OCI-LY7 (cell line): ENCODE data around the gene LGI4. TPM values are rescaled to one million over a fixed set of nuclear protein-coding genes. Genes with fewer than 3 reads are reported as not detected.

Experiments used
- BruUV-seq: library from RNA; stranded (reverse); fragments of 400-500 nt; replicated peaks from 2 replicates; lab custom pipeline; 2021; lab: Mats Ljungman, UMichigan
- CTCF ChIA-PET: fragments of 300-600 bp; sonication (Branson Sonifier 250); formaldehyde crosslinking; loops from one replicate; lab custom pipeline; 2022; ENCODE audit warnings: antibody characterized with exemption; ENCODE audit not compliant: unreplicated experiment; lab: Charles Lee
- POLR2A ChIA-PET: fragments of 300-600 bp; sonication (Branson Sonifier 250); formaldehyde crosslinking; loops from one replicate; lab custom pipeline; 2022; ENCODE audit warnings: antibody characterized with exemption; lab: Charles Lee
- DNase-seq: peaks from one replicate; pipeline ENCODE4 v3.0.0-alpha.2; 2015; ENCODE audit warnings: low spot score
- H2AFZ ChIP-seq: fragments of 200-600 bp; sonication (generic), shearing (Covaris generic); 2 replicates; pipeline ENCODE4 v1.6.1; 2014; ENCODE audit warnings: mild to moderate bottlenecking, antibody characterized with exemption, low read length, moderate library complexity
- H3K27ac ChIP-seq: fragments of 200-600 bp; sonication (generic); 2 replicates; pipeline ENCODE4 v1.5.1; 2014; ENCODE audit warnings: mixed run types, low read depth, mild to moderate bottlenecking, moderate library complexity, low read length, inconsistent platforms; ENCODE audit not compliant: poor library complexity, severe bottlenecking
- H3K36me3 ChIP-seq: fragments of 200-600 bp; sonication (generic); 2 replicates; pipeline ENCODE4 v1.6.1; 2014; ENCODE audit warnings: mild to moderate bottlenecking, antibody characterized with exemption, low read length, moderate library complexity, mixed read lengths; ENCODE audit not compliant: insufficient read depth
- H3K4me1 ChIP-seq: fragments of 200-600 bp; sonication (generic); 2 replicates; pipeline ENCODE4 v1.5.1; 2014; ENCODE audit warnings: mild to moderate bottlenecking, low read length; ENCODE audit not compliant: insufficient read depth, poor library complexity, severe bottlenecking
- H3K4me2 ChIP-seq: fragments of 200-600 bp; sonication (generic); 2 replicates; pipeline ENCODE4 v1.6.1; 2014; ENCODE audit warnings: mild to moderate bottlenecking, low read length
- H3K4me3 ChIP-seq: fragments of 200-600 bp; sonication (generic); 2 replicates; pipeline ENCODE4 v1.5.1; 2014; ENCODE audit warnings: mild to moderate bottlenecking, low read depth, low read length; ENCODE audit not compliant: poor library complexity, severe bottlenecking
- H3K79me2 ChIP-seq: fragments of 200-600 bp; sonication (generic); 2 replicates; pipeline ENCODE4 v1.6.1; 2016; ENCODE audit warnings: low read depth, mild to moderate bottlenecking, low read length, moderate library complexity, mixed read lengths; ENCODE audit not compliant: insufficient read depth
- H3K9me2 ChIP-seq: fragments of 200-600 bp; sonication (generic); 2 replicates; pipeline ENCODE4 v1.6.1; 2016; ENCODE audit warnings: mild to moderate bottlenecking, low read length, mixed read lengths; ENCODE audit not compliant: insufficient read depth
- H3K9me3 ChIP-seq: fragments of 200-600 bp; sonication (generic); 2 replicates; pipeline ENCODE4 v1.6.1; 2014; ENCODE audit warnings: mild to moderate bottlenecking, mixed run types, low read length, mixed read lengths
- H4K20me1 ChIP-seq: fragments of 200-600 bp; sonication (generic); 2 replicates; pipeline ENCODE4 v1.6.1; 2014; ENCODE audit warnings: mild to moderate bottlenecking, antibody characterized with exemption, low read length, moderate library complexity, mixed read lengths; ENCODE audit not compliant: insufficient read depth
- EZH2phosphoT487 ChIP-seq: fragments of 200-600 bp; sonication (generic); IDR thresholded peaks from 2 replicates; pipeline ENCODE4 v1.6.1; 2018; ENCODE audit warnings: low read depth, borderline replicate concordance, mild to moderate bottlenecking, mixed run types, antibody characterized with exemption, low read length, moderate library complexity, mixed read lengths
- intact Hi-C: fragments of 100-400 bp; cut with micrococcal nuclease; formaldehyde crosslinking; loops from one replicate; pipeline ENCODE4 v1.10.0; 2022; ENCODE audit not compliant: unreplicated experiment
- total RNA-seq, 2 experiments: library from RNA; depleted of rRNA in 1 of 2; stranded (reverse); fragments of >200 nt in 1 of 2; shearing (Covaris generic) in 1 of 2; gene quantifications; 2 replicates each; pipeline ENCODE4 v1.2.3, GENCODE V29; 2014 to 2022
- TF ChIP-seq, protein P1 (sequence below): fragments of 200-600 bp; sonication (generic); conservative IDR thresholded peaks from 2 replicates; pipeline ENCODE4 v1.5.1; 2014; ENCODE audit warnings: mild to moderate bottlenecking, antibody characterized with exemption, low read length, moderate library complexity, mixed read lengths

LGI4 gene
- total RNA-seq, 2 experiments from 2014 or later = 0.28 to 5.9 TPM

DNA sequence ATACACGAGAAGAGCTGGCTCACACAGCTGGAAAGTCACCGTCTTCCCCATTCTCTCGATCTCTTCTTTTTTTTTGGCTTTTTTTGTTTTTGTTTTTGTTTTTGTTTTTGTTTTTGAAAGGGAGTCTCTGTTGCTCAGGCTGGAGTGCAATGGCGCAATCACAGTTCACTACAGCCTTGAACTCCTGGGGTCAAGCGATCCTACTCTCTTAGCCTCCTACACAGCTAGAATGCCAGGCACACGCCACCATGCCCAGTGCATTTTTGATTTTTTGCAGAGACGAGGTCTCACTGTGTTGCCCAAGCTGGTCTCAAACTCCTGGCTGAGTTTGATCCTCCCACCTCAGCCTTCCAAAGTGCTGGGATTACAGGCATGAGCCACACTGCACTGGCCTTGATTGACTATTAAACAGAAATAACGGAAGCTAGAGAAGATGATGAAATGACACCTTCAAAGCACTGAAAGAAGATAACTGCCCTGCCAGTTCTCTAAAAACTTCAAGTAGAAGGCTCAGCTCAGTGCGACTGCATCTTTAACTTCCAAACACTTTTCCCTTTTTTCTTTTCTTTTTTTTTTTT lies 15.2 kb downstream of the LGI4 start:
- POLR2A ChIA-PET = no interaction called here
- intact Hi-C loops = no loop called here
- Histone ChIP-seq H3K9me2 (no peaks in the 10 kb centered on the region), H3K4me1 (peaks cover 7% of the 10 kb centered on the region), H3K79me2 (no peaks in the 10 kb centered on the region), H2AFZ (no peak overlapping the region), H4K20me1 (no peaks in the 10 kb centered on the region), H3K4me2 (no peak overlapping the region), H3K4me3 (no peak overlapping the region), H3K27ac (no peak overlapping the region), H3K9me3 (no peaks in the 10 kb centered on the region), H3K36me3 (no peaks in the 10 kb centered on the region)
- BruUV-seq = no TSS peak
- no peak for DNase-seq
- no peak for TF ChIP-seq EZH2phosphoT487
- TF ChIP-seq, protein P1, sequence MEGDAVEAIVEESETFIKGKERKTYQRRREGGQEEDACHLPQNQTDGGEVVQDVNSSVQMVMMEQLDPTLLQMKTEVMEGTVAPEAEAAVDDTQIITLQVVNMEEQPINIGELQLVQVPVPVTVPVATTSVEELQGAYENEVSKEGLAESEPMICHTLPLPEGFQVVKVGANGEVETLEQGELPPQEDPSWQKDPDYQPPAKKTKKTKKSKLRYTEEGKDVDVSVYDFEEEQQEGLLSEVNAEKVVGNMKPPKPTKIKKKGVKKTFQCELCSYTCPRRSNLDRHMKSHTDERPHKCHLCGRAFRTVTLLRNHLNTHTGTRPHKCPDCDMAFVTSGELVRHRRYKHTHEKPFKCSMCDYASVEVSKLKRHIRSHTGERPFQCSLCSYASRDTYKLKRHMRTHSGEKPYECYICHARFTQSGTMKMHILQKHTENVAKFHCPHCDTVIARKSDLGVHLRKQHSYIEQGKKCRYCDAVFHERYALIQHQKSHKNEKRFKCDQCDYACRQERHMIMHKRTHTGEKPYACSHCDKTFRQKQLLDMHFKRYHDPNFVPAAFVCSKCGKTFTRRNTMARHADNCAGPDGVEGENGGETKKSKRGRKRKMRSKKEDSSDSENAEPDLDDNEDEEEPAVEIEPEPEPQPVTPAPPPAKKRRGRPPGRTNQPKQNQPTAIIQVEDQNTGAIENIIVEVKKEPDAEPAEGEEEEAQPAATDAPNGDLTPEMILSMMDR = no peak
- CTCF ChIA-PET = no interaction called here

DNA sequence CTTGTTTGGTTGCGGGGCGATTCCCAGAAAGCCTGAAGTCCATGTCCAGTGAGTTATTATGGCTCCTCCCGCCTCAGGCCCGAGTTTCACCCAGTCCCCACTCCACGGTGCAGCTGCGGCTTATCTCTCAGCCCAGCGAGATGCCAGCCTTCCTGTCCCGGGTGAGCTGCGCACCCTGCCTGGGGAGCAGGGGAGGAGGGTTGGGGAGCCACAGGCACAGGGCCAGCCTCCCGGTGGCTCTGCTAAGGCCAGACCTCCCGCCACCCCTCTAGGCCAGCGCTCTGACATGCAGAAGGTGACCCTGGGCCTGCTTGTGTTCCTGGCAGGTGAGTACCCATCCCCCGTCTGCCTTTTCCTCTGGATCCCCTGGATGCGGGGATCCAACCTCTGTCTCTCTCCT lies 15.8 kb downstream of the LGI4 start:
- TF ChIP-seq EZH2phosphoT487 = no peak
- TF ChIP-seq, protein P1 = no peak
- Histone ChIP-seq H2AFZ (no peak overlapping the region), H4K20me1 (no peaks in the 10 kb centered on the region), H3K4me2 (no peak overlapping the region), H3K79me2 (no peaks in the 10 kb centered on the region), H3K9me2 (no peaks in the 10 kb centered on the region), H3K4me1 (peaks cover 2% of the 10 kb centered on the region), H3K27ac (no peak overlapping the region), H3K4me3 (no peak overlapping the region), H3K36me3 (no peaks in the 10 kb centered on the region), H3K9me3 (no peaks in the 10 kb centered on the region)
- intact Hi-C loops = no loop called here
- ChIA-PET CTCF (no interaction called here), POLR2A (no interaction called here)
- BruUV-seq = no TSS peak
- DNase-seq = no peak

DNA sequence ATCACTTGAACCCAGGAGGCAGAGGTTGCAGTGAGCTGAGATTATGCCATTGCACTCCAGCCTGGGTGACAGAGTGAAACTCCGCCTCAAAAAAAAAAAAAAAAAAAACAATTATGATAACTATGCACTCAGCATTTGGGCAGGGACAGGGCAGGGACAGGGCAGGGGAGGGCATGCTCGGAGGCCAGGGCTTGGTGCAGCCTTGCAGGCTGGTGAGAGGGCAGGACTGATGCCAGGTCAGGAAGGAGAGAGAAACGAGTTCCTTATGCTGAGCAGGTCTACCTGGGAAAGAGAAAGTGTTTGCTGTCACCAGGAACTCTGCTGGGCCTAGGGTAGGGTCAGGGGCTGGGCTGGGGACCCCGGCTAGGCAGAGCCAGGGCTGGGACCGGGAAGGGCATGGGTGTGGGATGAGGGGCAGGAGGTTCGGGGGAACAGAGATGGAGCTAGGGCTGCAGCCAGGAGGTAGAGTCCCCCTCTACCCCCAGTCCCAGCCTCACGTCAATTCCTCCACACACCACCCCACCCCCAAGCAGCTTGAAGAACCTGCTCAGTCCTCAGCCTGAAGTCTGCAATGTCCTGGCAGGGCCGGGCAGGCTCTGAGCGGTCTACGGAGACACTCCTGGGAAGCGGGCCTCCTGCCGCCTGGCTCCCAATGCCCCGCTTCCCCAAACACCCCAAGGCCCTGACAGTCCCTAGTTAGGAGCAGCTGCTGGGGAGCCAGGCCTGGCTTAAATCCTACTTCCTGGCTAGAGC lies 16.4 kb downstream of the LGI4 start:
- H3K4me1 ChIP-seq = no peaks in the 10 kb centered on the region
- TF ChIP-seq, protein P1 = no peak
- no peak for TF ChIP-seq EZH2phosphoT487
- H3K4me2 ChIP-seq = no peak overlapping the region
- no TSS peak for BruUV-seq
- H3K9me3 ChIP-seq = no peaks in the 10 kb centered on the region
- no peak overlapping the region for H3K4me3 ChIP-seq
- intact Hi-C loops = no loop called here
- H3K27ac ChIP-seq = no peak overlapping the region
- H3K79me2 ChIP-seq = no peaks in the 10 kb centered on the region
- no peaks in the 10 kb centered on the region for H3K9me2 ChIP-seq
- no peaks in the 10 kb centered on the region for H4K20me1 ChIP-seq
- DNase-seq = no peak
- H2AFZ ChIP-seq = no peak overlapping the region
- ChIA-PET CTCF (no interaction called here), POLR2A (no interaction called here)
- no peaks in the 10 kb centered on the region for H3K36me3 ChIP-seq
